GM23248 (cell line): ENCODE data around the gene RENBP.

Experiments used
- EZH2 ChIP-seq: fragments of 200-600 bp; sonication (generic); IDR thresholded peaks from 2 replicates; pipeline ENCODE4 v1.6.1; 2018; ENCODE audit warnings: antibody characterized with exemption, mild to moderate bottlenecking; ENCODE audit not compliant: insufficient read depth, poor library complexity, severe bottlenecking
- EZH2phosphoT487 ChIP-seq: fragments of 200-600 bp; sonication (generic); IDR thresholded peaks from 2 replicates; pipeline ENCODE4 v1.6.1; 2018; ENCODE audit warnings: antibody characterized with exemption, moderate library complexity, mild to moderate bottlenecking, low read depth; ENCODE audit not compliant: insufficient read depth

- TF ChIP-seq EZH2 (no peak), EZH2phosphoT487 (no peak)
Observed at GRCh38 chrX:153964105-153964504, 19.7 kb upstream of the RENBP start.
